A172 (cell line): ENCODE data around the gene EYA2. TPM values are rescaled to one million over a fixed set of nuclear protein-coding genes. Genes with fewer than 3 reads are reported as not detected.
A peak's percentile ranks its signal among the peaks of the same experiment; 100 is the strongest.

ENCODE experiments used
- DNase-seq: peaks from one replicate; pipeline ENCODE4 v3.0.0-alpha.2; 2015; ENCODE audit warnings: low spot score
- total RNA-seq: library from RNA; depleted of rRNA; stranded (reverse); fragments of >200 nt; shearing (Covaris generic); gene quantifications from 2 replicates; pipeline ENCODE4 v1.2.3, GENCODE V29; 2014

The EYA2 gene
- total RNA-seq, 1 experiment from 2014 or later, result 0.47 TPM

DNA sequence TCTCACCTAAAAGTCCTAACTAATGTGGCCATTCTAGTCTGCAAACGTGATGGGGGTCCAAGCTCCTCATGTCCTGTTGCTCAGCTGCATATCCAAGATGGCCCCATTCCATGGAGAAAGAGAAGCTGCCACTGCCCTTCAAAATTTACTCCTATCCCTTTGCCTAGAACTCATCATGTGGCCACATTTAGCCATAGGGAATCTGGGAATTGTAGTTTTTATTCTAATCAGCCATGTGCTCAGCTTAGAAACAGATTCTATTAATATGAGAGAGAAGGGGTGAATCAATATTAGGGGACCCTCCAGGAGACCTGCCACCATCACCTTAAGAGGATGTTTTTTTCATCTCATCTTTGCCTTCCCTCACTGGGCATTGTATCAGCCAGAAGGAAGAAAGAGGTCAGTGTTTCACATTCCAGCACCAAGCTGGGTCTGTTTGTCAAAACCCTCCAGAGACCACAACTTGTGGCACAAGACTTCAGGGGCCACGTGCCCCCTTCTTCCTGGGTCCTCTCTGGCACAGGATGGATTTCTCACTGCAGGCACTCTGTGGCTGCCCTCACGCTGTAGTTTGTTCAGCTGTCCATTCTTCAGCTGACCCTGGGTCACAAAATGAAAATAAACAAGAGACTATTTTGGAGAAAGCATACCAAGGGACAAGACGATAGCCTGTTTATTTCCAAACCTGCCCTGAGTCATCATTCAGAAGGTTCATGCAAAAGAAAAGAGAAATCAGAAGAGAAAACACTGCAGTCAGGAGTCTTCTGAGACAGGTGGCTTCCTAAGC lies 172.0 kb downstream of the EYA2 start:
- no peak for DNase-seq

DNA sequence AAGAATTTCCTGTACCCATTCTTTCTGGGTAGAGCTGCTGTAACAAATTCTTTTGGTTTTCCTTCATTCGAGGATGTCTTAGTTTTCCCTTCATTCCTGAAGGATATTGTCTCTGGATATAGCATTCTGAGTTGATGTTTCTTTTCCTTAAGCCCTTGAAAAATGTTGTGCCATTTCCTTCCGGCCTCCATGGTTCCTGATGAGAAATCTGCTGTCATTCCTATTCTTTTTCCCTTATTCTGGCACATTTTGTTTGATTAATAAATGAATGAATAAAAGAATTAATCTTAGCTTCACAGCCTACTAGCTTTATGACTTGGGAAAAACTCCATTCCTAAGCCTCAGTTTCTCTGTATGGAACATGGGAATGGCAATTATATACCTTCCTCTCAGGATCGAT lies 173.1 kb downstream of the EYA2 start:
- DNase-seq, result peak; percentile 14

DNA sequence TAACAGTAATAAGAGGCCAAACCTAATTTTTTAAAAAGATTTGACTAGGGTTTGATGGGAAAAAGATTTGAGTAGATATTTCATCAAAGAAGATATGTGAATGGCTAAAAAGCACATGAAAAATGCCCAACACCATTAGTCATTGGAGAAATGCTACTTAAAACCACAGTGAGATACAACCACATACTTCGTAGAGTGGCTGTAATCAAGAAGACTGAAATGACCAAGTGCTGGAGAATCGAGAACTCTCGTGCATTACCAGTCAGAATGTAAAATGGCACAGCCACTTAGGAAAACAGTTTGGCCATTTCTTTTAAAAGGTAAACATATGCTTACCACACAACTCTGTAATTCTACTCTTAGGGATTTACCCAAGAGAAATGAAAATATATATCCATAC lies 175.5 kb downstream of the EYA2 start:
- peak; percentile 21 for DNase-seq

DNA sequence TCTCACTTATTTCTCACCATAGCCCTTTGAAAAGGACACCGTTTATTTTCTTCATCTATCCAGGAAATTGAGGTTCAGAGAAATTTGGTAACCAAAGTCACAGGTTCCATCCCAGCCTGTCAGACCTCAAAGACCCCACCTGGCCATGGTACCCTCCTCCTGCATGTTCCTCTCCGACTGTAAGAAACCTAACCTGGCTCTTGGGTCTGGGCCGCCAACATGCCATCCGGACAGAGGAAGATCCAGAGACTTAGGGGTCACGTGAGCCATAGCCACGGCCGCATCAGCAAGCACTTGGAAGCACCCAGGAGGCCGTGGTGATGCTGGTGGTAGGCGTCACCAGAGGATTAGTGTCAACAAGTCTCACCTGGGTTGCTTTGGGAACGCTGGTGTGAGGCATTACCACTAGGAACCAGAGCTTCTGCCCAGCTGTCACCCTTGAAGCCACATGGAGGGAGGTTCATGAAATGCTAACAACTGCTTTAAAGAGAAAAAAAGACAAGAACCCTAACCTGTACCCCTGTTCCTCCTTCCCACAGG lies 177.1 kb downstream of the EYA2 start:
- DNase-seq, result no peak

DNA sequence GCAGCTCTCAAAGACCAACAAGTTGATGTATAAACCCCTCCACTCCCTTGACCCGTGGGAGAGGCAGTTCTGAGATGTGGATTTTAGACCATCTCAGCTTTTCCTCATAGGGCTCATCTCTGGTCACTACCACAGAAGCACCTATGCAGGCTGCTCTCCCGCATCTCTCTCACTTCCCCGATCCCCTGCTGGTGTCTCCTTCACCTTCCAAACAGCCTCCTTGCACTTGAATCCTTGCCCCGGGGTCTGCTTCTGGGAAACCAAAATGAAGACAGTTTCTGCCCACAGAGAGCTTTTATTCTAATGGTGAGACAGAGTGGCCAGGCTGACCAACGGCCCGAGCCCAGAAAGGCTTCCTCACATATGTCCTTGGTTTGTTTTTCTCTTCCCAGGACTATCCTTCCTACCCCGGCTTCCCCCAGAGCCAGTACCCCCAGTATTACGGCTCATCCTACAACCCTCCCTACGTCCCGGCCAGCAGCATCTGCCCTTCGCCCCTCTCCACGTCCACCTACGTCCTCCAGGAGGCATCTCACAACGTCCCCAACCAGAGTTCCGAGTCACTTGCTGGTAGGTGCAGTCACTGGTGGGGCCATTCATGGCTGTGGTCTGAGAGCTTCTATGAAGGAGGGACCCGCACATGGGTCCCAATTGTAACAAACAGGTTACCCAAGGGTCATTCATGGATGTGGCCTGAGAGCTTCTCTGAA lies 179.3 kb downstream of the EYA2 start:
- no peak for DNase-seq

DNA sequence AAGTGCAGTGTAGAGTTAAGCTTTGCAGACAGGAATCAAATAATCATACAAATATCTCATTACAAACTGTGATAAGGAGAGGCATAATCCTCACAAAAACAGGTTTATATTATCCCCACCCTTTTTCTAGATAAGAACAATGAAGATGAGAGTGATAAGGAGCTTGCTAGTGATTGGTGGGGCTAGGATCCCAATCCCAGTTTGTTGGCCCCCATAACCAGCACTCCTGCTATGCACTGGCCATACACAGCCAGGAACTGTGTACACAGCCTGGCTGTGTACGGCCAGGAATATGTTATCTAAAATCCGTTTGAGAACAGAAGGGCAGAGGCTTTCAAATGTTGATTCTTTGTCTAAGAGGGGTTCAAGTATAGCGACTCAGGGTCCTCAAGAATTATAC lies 180.6 kb downstream of the EYA2 start:
- DNase-seq, result no peak

DNA sequence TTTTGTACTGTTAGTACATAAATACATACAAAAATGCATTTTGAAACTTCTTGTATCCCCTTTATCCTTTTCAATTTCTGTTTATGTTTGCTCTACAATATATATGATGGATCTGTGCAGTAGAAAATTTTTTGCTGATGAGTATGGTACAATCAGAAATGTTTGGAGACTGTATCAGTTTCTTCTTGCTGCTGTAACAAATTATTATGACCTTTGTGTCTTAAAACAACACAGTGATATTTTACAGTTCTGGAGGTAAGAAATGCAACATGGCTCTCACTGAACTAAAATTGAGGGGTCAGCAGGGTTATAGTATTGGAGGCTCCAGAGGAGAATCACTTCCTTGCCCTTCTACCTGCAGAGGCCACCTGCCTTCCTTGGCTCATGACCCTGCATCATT lies 184.4 kb downstream of the EYA2 start:
- no peak for DNase-seq

DNA sequence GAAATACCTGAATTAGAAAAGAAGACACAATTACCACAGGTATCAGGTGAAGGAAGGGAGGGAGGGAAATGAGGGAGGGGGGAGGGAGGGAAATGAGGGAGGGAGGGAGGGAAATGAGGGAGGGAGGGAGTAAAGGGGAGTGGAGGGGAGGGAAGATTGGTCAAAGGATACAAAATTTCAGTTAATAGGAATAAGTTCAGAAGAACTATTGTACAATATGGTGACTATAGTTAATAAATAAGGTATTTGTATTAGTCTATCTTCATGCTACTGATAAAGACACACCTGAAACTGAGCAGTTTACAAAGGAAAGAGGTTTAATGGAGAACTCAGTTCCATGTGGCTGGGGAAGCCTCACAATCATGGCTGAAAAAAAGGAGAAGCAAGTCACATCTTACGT lies 185.7 kb downstream of the EYA2 start:
- no peak for DNase-seq

DNA sequence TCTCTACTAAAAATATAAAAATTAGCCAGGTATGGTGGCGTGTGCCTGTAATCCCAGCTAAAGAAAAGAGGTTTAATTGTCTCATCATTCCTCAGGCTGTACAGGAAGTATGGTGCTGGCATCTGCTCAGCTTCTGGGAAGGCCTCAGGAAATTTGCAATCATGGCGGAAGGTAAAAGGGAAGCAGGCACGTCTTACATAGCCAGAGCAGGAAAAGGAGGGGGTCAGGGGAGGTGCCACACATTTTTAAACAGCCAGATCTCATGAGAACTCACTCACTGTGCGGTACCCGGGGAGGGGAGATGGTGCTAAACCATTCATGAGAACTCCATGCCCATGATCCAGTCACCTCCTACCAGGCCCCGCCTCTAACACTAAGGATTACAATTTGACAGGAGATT lies 191.7 kb downstream of the EYA2 start:
- no peak for DNase-seq

DNA sequence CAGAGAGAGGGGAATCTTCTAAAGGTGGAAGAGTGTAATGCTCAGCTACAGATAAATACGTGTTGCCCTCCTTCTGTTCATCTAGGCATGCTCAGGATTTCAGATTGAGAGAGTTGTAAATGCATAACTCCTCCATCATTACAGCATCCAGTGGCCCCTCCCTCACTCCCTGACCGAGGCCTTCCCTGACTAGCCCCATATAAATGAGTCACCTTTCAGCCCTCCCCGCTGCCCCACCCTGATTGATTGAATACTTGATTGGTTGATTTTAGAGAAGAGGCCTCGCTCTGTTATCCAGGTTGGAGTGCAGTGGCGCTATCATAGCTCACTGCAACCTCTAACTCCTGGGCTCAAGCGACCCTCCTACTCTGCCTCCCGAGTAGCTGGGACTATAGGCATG lies 193.7 kb downstream of the EYA2 start:
- no peak for DNase-seq

DNA sequence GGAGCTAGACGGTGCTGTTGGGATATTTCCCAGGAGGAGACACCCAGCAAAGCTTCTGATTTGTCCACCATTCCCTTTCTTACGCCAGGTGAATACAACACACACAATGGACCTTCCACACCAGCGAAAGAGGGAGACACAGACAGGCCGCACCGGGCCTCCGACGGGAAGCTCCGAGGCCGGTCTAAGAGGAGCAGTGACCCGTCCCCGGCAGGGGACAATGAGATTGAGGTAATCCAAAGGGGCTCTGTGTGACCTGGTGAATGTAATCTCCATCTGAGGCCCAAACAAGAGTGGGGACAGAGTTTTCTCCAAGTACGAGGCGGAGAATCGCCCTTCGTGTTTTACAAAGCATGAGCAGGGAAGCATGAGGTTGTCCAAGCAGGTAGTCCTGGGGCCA lies 194.5 kb downstream of the EYA2 start:
- DNase-seq, result no peak

DNA sequence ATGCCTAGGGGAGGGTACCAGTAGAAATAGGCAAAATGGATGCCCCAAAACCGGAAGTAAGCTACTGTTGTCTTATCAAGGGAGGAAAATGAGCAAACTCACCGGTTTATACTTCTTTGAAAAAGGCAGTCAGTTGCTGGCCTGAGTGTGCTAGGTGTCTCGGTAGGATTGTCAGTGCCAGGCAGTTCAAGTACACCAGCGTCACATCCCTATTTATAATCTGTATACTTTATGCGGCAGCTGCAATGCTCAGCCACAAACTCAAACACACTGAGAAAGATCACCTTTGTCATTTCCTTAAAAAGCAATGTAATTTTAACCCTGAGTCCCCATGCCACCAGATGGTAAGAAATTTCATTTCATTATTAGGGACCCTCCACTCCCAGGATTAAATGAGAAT lies 196.2 kb downstream of the EYA2 start:
- no peak for DNase-seq

DNA sequence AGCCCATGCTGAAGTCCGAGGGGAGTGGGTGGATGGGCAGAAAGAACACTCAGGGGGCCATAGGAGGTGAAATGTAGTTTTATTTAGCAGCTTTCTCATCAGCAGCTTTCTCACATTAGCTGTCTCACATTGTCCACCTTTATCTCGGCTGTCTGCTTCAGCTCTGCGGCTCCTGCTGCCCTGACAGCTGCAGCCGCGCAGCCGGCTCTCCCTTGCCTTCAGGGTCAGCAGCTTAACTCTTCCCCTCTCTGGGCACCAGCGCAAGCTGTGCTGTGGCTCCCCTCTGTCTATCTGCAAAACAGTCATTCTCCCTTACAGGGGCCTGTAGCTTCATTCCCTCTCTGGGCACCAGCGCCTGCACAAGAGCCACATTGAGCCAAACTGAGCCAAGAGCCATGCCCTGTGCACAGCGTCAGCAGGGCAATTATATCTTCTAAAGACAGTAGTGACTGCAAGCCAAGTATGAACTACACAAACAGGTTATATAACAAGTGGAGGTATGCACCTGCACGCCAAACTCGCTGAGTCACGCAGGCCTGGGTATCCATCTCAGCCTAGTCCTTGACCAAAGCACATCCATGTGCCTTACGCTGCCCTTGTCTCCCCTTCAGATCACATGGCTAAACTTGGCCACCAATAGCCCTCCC lies 198.8 kb downstream of the EYA2 start:
- no peak for DNase-seq

DNA sequence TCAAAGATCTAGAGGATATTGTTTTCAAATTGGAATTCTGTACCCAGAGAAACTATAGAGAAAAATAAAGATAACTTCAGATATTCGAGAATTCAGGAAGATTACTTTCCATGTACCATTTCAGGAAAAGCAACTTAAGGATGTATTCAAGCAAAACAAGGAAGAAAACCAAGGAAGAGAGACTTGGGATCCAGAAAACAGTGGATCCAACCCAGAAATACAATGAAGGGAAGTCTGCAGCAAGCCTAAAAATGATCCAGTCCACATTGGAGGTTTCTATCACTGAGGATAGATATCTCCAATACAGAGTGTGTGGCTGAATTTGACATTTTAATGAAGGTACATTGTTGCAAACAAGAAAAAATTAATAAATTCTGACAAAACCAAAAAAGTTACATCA lies 201.0 kb downstream of the EYA2 start:
- DNase-seq, result no peak

DNA sequence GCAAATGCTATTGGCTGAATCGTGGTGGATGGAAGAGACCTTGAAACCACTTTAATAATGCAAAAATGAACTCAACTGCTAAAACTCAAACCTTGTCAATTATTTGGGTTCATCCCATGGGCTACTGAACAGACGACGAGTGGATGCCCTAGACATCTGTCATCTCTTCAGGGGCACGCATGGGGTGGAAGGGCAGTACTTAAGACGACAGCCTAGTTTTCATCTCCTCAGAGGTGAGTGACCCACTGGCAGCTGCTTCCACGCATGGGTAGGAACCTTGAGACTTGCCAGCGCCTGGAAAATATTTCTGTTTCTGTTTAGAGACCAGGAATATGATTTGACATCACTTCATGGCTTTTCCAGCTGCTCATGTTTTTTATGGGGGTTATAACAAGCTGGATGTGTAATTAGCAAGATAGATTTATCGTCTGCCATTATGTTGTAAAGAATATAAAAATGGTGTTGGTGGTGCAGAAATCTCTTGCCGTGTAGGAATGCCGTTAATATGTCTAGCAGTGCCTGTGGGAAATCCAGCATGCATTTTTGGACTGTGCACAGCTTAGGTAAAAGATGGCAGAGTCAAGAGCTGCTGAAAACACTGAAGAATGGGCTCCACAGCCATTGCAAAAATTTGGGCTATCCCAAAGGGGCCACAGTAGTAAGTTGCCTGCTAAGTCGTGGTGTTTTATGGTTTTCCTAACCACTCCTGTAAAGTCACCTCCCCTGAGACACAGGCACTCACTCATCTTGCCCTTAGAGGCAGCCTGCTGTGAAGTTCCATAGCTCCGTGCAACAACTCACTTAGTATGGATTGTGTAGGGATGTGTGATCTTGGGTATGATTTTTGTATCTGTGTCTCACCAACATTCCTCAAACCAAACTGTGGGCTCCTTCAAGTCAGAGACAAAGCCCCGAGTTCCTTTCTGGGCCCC lies 203.3 kb downstream of the EYA2 start:
- DNase-seq, result no peak

DNA sequence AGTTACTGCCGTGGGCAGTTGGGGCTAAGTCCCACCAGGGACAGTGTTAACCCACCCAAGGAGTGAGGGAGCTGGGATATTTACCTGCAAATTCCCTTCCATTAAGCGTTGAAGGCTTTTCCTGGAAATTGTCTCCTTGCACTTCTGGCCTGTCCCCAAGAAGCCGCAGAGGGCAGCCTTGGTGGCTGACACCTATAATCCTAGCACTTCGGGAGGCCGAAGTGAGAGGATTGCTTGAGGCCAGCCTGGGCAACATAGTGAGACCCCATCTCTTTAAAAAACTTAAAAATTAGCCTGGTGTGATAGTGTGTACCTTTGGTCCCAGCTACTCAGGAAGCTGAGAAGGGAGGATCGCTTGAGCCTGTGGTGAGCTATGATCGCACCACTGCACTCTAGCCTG lies 204.4 kb downstream of the EYA2 start:
- DNase-seq, result no peak

DNA sequence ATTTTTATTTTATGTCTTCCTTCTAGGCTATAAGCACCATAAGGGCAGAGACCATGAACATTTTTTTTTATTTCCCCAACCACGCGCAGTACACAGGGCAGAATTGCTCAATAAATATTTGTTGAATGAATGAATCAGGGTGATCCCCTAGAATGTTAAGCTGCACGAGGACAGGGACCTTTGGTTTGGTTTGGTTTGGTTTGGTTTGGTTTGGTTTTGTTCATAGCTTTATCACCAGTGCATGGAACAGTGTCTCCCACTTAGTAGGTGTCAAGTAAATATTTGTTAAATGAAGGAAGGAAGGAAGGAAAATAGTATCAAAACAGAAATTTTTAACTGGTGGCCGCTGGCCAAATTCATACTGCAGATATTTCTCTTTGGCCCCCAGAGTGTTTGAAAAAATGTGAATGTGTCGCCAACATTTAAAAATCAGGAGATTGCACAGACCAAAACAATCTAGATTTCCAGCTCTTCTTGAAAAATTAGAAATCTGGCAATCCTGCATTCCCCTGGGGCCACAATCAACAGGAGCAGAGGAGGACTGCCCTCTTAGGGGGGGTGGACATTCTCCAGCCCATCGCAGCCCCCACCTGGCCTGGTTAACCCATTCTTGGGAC lies 205.3 kb downstream of the EYA2 start:
- no peak for DNase-seq

DNA sequence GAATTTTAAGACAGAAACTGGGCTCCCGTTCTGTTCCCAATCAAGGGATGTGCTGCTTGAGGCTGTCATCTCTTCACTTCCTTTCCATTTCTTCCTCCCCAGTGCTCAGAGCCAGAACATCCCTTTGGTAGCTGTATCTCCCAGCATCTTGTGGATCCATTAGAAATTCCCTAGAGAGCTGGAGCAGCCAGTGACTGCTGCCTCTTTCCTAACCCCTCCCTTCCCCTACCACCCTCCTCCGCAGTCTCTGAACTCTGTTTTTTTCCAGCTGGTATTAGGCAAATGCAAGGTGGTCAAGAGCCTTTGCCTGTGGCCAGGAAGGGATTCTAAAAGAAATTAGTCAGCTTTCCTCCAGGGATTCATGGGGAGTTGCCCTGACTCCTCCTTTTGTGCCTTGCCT lies 208.0 kb downstream of the EYA2 start:
- no peak for DNase-seq

DNA sequence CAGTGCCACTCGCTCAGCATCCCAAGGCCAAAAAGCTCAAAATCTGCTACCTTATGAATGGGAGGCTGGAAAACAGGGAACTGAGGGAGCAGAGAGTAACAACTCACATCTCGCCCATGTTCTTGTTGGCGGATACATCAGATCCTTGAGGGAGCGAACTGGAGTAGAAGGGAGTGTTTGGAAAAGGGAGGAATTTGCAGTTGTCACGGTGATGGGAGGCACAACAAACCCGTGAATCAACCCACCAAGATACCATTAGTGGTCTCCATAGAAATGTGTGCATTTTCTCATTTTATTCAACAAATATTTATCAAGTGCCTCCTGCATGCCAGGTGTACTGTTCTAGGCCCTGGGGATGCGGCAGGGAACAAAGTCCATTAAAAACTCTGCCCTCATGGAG lies 212.1 kb downstream of the EYA2 start:
- no peak for DNase-seq

DNA sequence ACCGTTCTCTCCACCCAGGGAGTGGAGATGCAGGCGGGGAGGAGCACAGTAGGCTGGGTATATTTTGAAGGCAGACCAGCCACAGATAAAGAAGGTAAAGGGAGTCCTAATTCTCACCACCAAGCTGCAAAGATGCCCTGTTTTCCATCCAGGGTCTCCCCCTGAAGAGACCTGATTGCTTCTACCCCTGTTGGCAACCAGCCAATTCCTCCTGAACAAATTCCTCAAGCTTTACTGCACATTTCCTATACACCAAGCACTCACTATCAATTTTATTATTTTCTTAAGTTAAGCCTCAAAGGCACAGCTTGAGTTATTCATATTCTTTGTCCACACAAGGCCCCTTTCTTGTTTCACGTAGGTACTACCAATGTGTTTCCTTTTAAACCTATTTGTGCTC lies 214.4 kb downstream of the EYA2 start:
- DNase-seq, result no peak

DNA sequence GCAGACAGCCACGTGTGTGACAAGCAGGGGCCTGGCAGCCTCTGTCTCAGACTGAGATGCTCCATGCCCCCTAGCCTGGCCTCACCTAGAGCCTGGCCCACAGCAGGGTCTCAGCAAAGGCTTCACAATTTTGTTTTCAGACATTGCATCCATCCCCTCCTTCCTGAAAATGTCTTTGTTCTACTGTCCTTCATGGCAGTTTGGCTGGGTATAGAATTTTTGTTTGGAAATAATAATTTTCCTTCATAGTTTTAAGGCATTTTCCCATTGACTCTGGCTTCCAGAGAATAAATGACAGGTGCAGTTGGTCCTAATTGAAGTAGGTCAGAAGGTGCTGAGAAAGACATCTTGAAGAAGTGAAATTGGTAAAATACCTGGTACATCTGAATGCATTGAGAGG lies 216.2 kb downstream of the EYA2 start:
- DNase-seq, result no peak
